ENCODE results near the gene NIT1. TPM values are rescaled to one million over a fixed set of nuclear protein-coding genes. Genes with fewer than 3 reads are reported as not detected.

The NIT1 gene
- total RNA-seq, 1 experiment from 2014 or later = 39.6 TPM

GRCh38 chr1:161166669-161167548 is 49.0 kb downstream of the NIT1 start:
- WGBS (ENCODE audit: extremely low coverage, insufficient read length, low lambda C conversion rate) = no CpG with 5 or more reads among the region's 33 CpGs
- Histone ChIP-seq H2BK5ac (ENCODE audit: insufficient read length, low read length) (no peak overlapping the region), H3K9me3 (ENCODE audit: control insufficient read depth, low read depth, low read length) (no peaks in the 10 kb centered on the region), H3K9ac (ENCODE audit: extremely low read depth, insufficient read length, low read length) (peak overlapping the region; percentile 64), H3K18ac (ENCODE audit: insufficient read length, low read depth, low read length) (no peak overlapping the region), H2BK120ac (ENCODE audit: low read depth, low read length, poor library complexity, severe bottlenecking) (no peak overlapping the region), H3K27me3 (ENCODE audit: insufficient read depth, low read length) (no peaks in the 10 kb centered on the region), H3K79me1 (ENCODE audit: insufficient read depth, low read depth, low read length, poor library complexity, severe bottlenecking) (no peaks in the 10 kb centered on the region), H3K23ac (ENCODE audit: insufficient read length, low read depth, low read length) (no peak overlapping the region), H3K23me2 (ENCODE audit: insufficient read length, low read depth, low read length, poor library complexity, severe bottlenecking) (peaks cover 11% of the 10 kb centered on the region), H3K4ac (ENCODE audit: low read depth, low read length) (no peak overlapping the region), H2BK20ac (ENCODE audit: low read depth, low read length, poor library complexity, severe bottlenecking) (no peak overlapping the region), H3T11ph (ENCODE audit: low read length) (no peak overlapping the region), H4K8ac (replicated peaks; ENCODE audit: insufficient read length, low read depth, low read length) (no peak overlapping the region), H2AK5ac (ENCODE audit: insufficient read length, low read length) (no peak overlapping the region), H3K79me2 (ENCODE audit: insufficient read depth, low read length) (no peaks in the 10 kb centered on the region), H2BK15ac (ENCODE audit: low read depth, low read length) (no peak overlapping the region), H4K5ac (ENCODE audit: insufficient read length, low read depth, low read length) (no peak overlapping the region), H3K14ac (ENCODE audit: insufficient read depth, low read length) (peak overlapping the region; percentile 32; the same call in 1 of the 2 replicates), H3K4me1 (ENCODE audit: insufficient read depth, low read length) (no peaks in the 10 kb centered on the region), H2BK12ac (ENCODE audit: insufficient read length, low read depth, low read length) (no peak overlapping the region), H2AFZ (ENCODE audit: low read length) (no peak overlapping the region), H4K20me1 (ENCODE audit: control insufficient read depth, insufficient read depth, insufficient read length) (no peaks in the 10 kb centered on the region), H3K27ac (ENCODE audit: insufficient read length, low read depth, low read length) (no peak overlapping the region), H3K4me2 (ENCODE audit: insufficient read depth, insufficient read length, low read length) (peak overlapping the region; percentile 70), H4K91ac (ENCODE audit: insufficient read length, low read depth, low read length) (no peak overlapping the region), H3K56ac (ENCODE audit: insufficient read length, low read depth, low read length) (no peak overlapping the region)
- peak; percentile 52 for DNase-seq
- peak overlapping the region; percentile 90 for H3K4me3 Mint-ChIP-seq
- H3K36me3 Mint-ChIP-seq (ENCODE audit: insufficient read depth in 1 of 3, low read depth in 3 of 3) = peaks cover 25 to 62% (median 59%) of the 10 kb centered on the region in 3 experiments; a peak in 6 of 7 replicates
- TF ChIP-seq, protein P1, sequence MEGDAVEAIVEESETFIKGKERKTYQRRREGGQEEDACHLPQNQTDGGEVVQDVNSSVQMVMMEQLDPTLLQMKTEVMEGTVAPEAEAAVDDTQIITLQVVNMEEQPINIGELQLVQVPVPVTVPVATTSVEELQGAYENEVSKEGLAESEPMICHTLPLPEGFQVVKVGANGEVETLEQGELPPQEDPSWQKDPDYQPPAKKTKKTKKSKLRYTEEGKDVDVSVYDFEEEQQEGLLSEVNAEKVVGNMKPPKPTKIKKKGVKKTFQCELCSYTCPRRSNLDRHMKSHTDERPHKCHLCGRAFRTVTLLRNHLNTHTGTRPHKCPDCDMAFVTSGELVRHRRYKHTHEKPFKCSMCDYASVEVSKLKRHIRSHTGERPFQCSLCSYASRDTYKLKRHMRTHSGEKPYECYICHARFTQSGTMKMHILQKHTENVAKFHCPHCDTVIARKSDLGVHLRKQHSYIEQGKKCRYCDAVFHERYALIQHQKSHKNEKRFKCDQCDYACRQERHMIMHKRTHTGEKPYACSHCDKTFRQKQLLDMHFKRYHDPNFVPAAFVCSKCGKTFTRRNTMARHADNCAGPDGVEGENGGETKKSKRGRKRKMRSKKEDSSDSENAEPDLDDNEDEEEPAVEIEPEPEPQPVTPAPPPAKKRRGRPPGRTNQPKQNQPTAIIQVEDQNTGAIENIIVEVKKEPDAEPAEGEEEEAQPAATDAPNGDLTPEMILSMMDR (conservative IDR thresholded peaks at IDR 0.05) = no peak
- H3K27ac Mint-ChIP-seq = peak overlapping the region; percentile 59 to 98 (median 97); a peak in 6 of 7 replicates
- no peaks in the 10 kb centered on the region; the same call in 1 of the 2 replicates for H3K27me3 Mint-ChIP-seq (ENCODE audit: low read depth)
- H3K9me3 Mint-ChIP-seq = no peaks in the 10 kb centered on the region
- peaks cover 14 to 22% of the 10 kb centered on the region in 2 experiments for H3K4me1 Mint-ChIP-seq
